PC-3 (cell line): ENCODE results near the gene TSPO. TPM values are rescaled to one million over a fixed set of nuclear protein-coding genes. Genes with fewer than 3 reads are reported as not detected.

ENCODE experiments used
- ATAC-seq: fragments of 200-7000 bp; cut with Tn5 transposase; 2 replicates; pipeline ENCODE4 v1.9.1; 2020; ENCODE audit warnings: mild to moderate bottlenecking, moderate library complexity
- BruUV-seq: library from RNA; stranded (reverse); fragments of 400-500 nt; replicated peaks from 2 replicates; lab custom pipeline; 2021; lab: Mats Ljungman, UMichigan
- CTCF ChIA-PET: fragments of 300-600 bp; sonication (Branson Sonifier 250); formaldehyde crosslinking; loops from one replicate; lab custom pipeline; 2022; ENCODE audit warnings: antibody characterized with exemption; lab: Charles Lee
- POLR2A ChIA-PET: fragments of 300-600 bp; sonication (Branson Sonifier 250); formaldehyde crosslinking; loops from one replicate; lab custom pipeline; 2022; ENCODE audit warnings: antibody characterized with exemption; ENCODE audit not compliant: unreplicated experiment; lab: Charles Lee
- DNase-seq: peaks from one replicate; pipeline ENCODE4 v3.0.0-alpha.2; 2015
- H2AFZ ChIP-seq: fragments of 300-600 bp; sonication (generic); 2 replicates; pipeline ENCODE4 v1.6.0; 2016; ENCODE audit warnings: antibody characterized with exemption, low read length
- H3F3A ChIP-seq: fragments of 300-600 bp; sonication (generic); one replicate; pipeline ENCODE4 v1.6.0; 2017; ENCODE audit warnings: antibody characterized with exemption, low read length, control low read depth, mild to moderate bottlenecking; ENCODE audit not compliant: unreplicated experiment
- H3K27ac ChIP-seq: fragments of 300-600 bp; sonication (generic); 2 replicates; pipeline ENCODE4 v1.5.1; 2016; ENCODE audit warnings: mild to moderate bottlenecking, low read length
- H3K27me3 ChIP-seq: fragments of 300-600 bp; sonication (generic); 2 replicates; pipeline ENCODE4 v1.6.1; 2016; ENCODE audit warnings: low read length, mixed read lengths
- H3K36me3 ChIP-seq: fragments of 300-600 bp; sonication (generic); 2 replicates; pipeline ENCODE4 v1.6.1; 2016; ENCODE audit warnings: low read depth, mixed run types, low read length, mixed read lengths
- H3K4me1 ChIP-seq: fragments of 300-600 bp; sonication (generic); 2 replicates; pipeline ENCODE4 v1.5.1; 2016; ENCODE audit warnings: low read length; ENCODE audit not compliant: insufficient read depth
- H3K4me2 ChIP-seq: fragments of 300-600 bp; sonication (generic); 2 replicates; pipeline ENCODE4 v1.6.0; 2016; ENCODE audit warnings: low read length
- H3K4me3 ChIP-seq: fragments of 300-600 bp; sonication (generic); 2 replicates; pipeline ENCODE4 v1.5.1; 2016; ENCODE audit warnings: mild to moderate bottlenecking, low read length, mixed read lengths
- H3K79me2 ChIP-seq: fragments of 300-600 bp; sonication (generic); 2 replicates; pipeline ENCODE4 v1.6.1; 2017; ENCODE audit warnings: low read length, mixed read lengths
- H3K9ac ChIP-seq: fragments of 300-600 bp; sonication (generic); 2 replicates; pipeline ENCODE4 v1.6.0; 2016; ENCODE audit warnings: mild to moderate bottlenecking, low read length
- H3K9me2 ChIP-seq: fragments of 300-600 bp; sonication (generic); replicated peaks from 2 replicates; pipeline ENCODE4 v1.6.1; 2016; ENCODE audit warnings: mixed run types, low read length, mixed read lengths
- H3K9me3 ChIP-seq: fragments of 300-600 bp; sonication (generic); 2 replicates; pipeline ENCODE4 v1.6.1; 2016; ENCODE audit warnings: low read length, mixed read lengths
- H4K20me1 ChIP-seq: fragments of 300-600 bp; sonication (generic); 2 replicates; pipeline ENCODE4 v1.6.1; 2016; ENCODE audit warnings: low read length, mixed read lengths
- EZH2 ChIP-seq: fragments of 300-600 bp; sonication (generic); IDR thresholded peaks from one replicate; pipeline ENCODE4 v1.6.1; 2017; ENCODE audit warnings: antibody characterized with exemption, mild to moderate bottlenecking, low read length; ENCODE audit not compliant: unreplicated experiment
- EZH2phosphoT487 ChIP-seq: fragments of 300-600 bp; sonication (generic); IDR thresholded peaks from 2 replicates; pipeline ENCODE4 v1.6.1; 2018; ENCODE audit warnings: mild to moderate bottlenecking, antibody characterized with exemption, low read length, borderline replicate concordance
- intact Hi-C: fragments of 100-400 bp; cut with micrococcal nuclease; formaldehyde crosslinking; loops from 2 replicates; pipeline ENCODE4 v1.9.0; 2023
- total RNA-seq: library from RNA; depleted of rRNA; stranded (reverse); fragments of >200 nt; gene quantifications from 2 replicates; pipeline ENCODE4 v1.2.3, GENCODE V29; 2014
- TF ChIP-seq, protein P1 (sequence below): fragments of 300-600 bp; sonication (generic); conservative IDR thresholded peaks from 2 replicates; pipeline ENCODE4 v1.5.1; 2017; ENCODE audit warnings: antibody characterized with exemption, low read depth, mild to moderate bottlenecking, low read length

TSPO gene
- total RNA-seq, 1 experiment from 2014 or later = 349 TPM

DNA sequence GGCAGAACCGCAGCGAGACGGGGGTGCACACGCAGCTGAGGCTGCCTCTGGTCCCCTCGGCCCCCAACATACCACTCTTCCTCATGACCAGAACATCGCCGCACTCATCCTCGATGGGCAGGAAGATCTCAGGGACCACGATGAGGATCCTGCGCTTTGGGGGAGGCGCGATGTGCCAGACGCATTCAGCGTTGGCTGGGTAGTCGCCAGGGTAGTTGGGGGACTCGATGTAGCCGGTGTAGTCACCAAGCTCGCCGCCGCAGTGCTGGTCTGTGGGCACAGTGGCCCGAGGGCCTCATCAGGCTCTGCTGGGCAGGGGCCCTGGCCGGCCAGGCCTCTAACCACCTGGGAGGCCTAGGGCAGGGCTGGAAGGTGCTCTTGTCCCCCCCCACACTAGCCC lies 58.6 kb downstream of the TSPO start:
- no peak overlapping the region for H3K4me3 ChIP-seq
- no peak for ATAC-seq

DNA sequence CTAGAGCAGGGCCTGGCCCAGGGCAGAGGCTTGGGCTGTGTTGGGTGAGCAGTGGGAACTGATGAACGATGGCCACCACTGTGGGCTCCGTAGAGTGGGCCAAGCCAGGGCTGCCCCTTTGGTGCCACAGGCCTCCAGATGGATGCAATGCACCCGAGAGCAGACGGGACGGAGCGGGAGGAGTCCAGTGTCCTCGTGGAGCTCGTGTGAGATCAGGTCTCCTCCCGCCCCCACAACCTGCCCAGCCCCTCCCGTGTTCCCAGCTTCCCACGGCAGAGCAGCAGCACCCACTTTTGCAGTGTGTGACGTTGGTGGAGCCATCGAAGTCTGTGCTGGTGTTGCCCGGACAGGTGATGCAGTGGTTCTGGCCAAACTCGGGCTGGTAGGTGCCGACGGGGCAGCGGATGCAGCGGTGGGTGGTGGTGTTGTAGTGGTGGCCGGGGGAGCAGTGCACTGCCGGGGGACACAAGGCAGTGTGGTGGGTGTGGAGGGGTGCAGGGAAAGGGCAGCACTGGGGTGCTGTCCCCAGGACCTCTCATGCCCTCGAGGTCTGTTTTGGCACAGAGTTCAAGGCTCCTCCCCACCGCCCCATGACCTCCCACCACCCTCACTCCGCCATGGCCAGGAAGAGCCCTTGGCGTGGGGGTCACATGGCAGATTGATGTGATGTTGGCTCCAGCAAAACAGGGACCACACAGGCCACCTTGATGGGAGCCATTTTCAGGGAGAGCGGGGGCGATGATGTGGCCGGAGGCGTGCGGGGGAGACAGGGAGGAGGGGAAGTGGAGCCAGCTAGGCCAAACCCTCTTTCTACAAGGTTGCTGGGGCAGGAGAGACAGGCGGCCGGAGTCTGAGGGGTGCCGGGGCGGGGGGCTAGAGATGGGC lies 59.5 kb downstream of the TSPO start:
- Histone ChIP-seq H3F3A (no peaks in the 10 kb centered on the region), H3K27ac (no peak overlapping the region), H3K9me3 (no peaks in the 10 kb centered on the region), H3K27me3 (no peaks in the 10 kb centered on the region), H3K36me3 (no peaks in the 10 kb centered on the region), H3K79me2 (no peaks in the 10 kb centered on the region), H3K4me3 (no peak overlapping the region), H3K4me2 (no peak overlapping the region), H3K9me2 (no peaks in the 10 kb centered on the region), H2AFZ (no peak overlapping the region), H3K9ac (no peak overlapping the region), H4K20me1 (no peaks in the 10 kb centered on the region), H3K4me1 (no peaks in the 10 kb centered on the region)
- no peak for DNase-seq
- TF ChIP-seq, protein P1, sequence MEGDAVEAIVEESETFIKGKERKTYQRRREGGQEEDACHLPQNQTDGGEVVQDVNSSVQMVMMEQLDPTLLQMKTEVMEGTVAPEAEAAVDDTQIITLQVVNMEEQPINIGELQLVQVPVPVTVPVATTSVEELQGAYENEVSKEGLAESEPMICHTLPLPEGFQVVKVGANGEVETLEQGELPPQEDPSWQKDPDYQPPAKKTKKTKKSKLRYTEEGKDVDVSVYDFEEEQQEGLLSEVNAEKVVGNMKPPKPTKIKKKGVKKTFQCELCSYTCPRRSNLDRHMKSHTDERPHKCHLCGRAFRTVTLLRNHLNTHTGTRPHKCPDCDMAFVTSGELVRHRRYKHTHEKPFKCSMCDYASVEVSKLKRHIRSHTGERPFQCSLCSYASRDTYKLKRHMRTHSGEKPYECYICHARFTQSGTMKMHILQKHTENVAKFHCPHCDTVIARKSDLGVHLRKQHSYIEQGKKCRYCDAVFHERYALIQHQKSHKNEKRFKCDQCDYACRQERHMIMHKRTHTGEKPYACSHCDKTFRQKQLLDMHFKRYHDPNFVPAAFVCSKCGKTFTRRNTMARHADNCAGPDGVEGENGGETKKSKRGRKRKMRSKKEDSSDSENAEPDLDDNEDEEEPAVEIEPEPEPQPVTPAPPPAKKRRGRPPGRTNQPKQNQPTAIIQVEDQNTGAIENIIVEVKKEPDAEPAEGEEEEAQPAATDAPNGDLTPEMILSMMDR = no peak
- TF ChIP-seq EZH2 = no peak
- TF ChIP-seq EZH2phosphoT487 = no peak
- intact Hi-C loops = no loop called here
- no peak for ATAC-seq
- CTCF ChIA-PET = no interaction called here
- no TSS peak for BruUV-seq
- POLR2A ChIA-PET = no interaction called here

More for the DNA sequence above, 58.6 kb downstream of the TSPO start:
- no peak overlapping the region for H3K4me2 ChIP-seq
- H3K27ac ChIP-seq = no peak overlapping the region
- H3K27me3 ChIP-seq = no peaks in the 10 kb centered on the region
- H3F3A ChIP-seq = no peaks in the 10 kb centered on the region
- intact Hi-C loops = no loop called here
- ChIA-PET CTCF (no interaction called here), POLR2A (no interaction called here)
- TF ChIP-seq EZH2 (no peak), EZH2phosphoT487 (no peak)
- TF ChIP-seq, protein P1 = no peak
- DNase-seq = no peak
- H3K9me2 ChIP-seq = no peaks in the 10 kb centered on the region
- no peak overlapping the region for H2AFZ ChIP-seq
- no peaks in the 10 kb centered on the region for H3K4me1 ChIP-seq
- no peaks in the 10 kb centered on the region for H4K20me1 ChIP-seq
- no TSS peak for BruUV-seq
- H3K9ac ChIP-seq = no peak overlapping the region
- H3K9me3 ChIP-seq = no peaks in the 10 kb centered on the region
- H3K79me2 ChIP-seq = no peaks in the 10 kb centered on the region
- no peaks in the 10 kb centered on the region for H3K36me3 ChIP-seq

DNA sequence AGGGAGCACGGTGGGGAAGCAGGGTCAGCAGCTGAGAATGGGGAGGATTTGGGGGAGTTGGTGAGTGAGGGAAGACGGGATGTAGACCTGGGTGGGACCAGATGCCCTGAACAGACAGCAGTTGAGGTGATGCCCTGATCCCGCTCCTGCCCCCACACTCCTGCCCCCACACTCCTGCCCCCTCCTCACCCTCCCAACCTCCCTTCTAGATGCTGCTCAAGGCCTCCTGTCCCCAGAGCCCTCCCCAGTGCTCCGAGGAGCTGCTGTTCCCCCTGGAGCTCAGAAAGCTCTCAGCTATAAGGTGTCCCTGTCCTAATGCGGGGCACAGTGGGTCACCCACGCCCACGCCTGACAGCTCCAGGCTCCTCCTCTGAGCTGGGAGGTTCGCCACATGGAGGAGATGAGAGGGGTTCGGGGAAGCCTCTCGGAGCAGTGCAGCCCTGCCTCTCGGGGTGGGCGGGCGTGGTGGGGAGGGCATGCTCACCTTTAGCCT lies 60.6 kb downstream of the TSPO start:
- DNase-seq (no peak), ATAC-seq (no peak)
- Histone ChIP-seq H3K4me2 (no peak overlapping the region), H3K79me2 (no peaks in the 10 kb centered on the region), H3K9ac (no peak overlapping the region), H3K36me3 (no peaks in the 10 kb centered on the region), H3K9me3 (no peaks in the 10 kb centered on the region), H3K4me3 (no peak overlapping the region), H3K27ac (no peak overlapping the region), H3K9me2 (no peaks in the 10 kb centered on the region), H4K20me1 (no peaks in the 10 kb centered on the region), H3K27me3 (no peaks in the 10 kb centered on the region), H3K4me1 (no peaks in the 10 kb centered on the region), H2AFZ (no peak overlapping the region), H3F3A (no peaks in the 10 kb centered on the region)
- TF ChIP-seq EZH2 (no peak), EZH2phosphoT487 (no peak)
- BruUV-seq = no TSS peak
- POLR2A ChIA-PET = no interaction called here
- CTCF ChIA-PET = no interaction called here
- intact Hi-C loops = no loop called here
